Stimulated activated CD8-positive, alpha-beta memory T cell treated with anti-CD3 and anti-CD28 coated beads, Interleukin-15, amount 100 ng/mL, for 1 hour (primary cell): ENCODE data around the gene IL12B.
A peak's percentile ranks its signal among the peaks of the same experiment; 100 is the strongest.
"Not testable (repeated sequence)": the region's sequence is repeated elsewhere in the genome, so short reads cannot be mapped to it uniquely, and the experiment has no call there.

Source experiments
- DNase-seq: peaks from one replicate; pipeline ENCODE4 v3.0.0-alpha.2; 2020; ENCODE audit warnings: low read depth

IL12B gene

DNA sequence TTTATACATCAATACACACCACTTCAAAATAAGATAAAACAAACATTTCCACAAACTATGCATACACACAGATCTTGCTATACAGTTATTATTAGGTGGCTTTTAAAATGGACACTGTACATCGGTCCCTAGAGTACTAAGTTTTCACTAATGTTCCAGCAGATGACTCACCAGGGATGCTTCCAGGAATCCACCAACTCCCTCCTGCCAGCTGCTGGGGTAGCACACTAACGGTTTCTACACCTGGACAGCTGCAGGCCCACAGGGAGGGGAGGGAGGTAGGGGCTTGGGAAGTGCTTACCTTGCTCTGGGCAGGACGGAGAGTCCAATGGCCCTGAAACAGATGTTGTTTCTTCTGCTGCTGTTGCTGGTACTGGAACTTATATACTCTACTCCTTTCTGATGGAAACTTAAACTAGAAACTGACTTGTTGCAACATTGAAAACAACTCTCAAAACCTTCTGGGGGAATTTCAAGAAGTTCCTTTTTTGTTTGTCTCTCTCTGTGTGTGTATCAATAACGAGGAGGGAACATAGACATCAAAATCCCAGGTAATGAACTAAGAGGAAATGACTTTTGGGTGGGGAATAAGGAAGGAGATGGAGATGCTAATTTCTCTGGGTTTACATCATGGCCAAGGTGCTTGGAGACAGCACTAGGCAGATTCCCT is at the start of gene IL12B:
TSS of gene IL12B (minus strand) at position 357 of the 670 bp plus-strand sequence. CDS start 3,705 bp downstream, outside the sequence.
- DNase-seq, result no peak

GRCh38 chr5:159377653-159378052 is 47.4 kb upstream of the IL12B start:
- DNase-seq, result no peak

GRCh38 chr5:159367866-159368265 is 37.6 kb upstream of the IL12B start:
- DNase-seq, result not testable (repeated sequence)

GRCh38 chr5:159366776-159367175 is 36.5 kb upstream of the IL12B start:
- DNase-seq, result not testable (repeated sequence)

- DNase-seq, result no peak
These were observed 31.9 kb upstream of the IL12B start for GRCh38 chr5:159362220-159362619.

GRCh38 chr5:159359871-159360270 is 29.6 kb upstream of the IL12B start:
- not testable (repeated sequence) for DNase-seq

GRCh38 chr5:159359408-159359807 is 29.1 kb upstream of the IL12B start:
- no peak for DNase-seq

DNA sequence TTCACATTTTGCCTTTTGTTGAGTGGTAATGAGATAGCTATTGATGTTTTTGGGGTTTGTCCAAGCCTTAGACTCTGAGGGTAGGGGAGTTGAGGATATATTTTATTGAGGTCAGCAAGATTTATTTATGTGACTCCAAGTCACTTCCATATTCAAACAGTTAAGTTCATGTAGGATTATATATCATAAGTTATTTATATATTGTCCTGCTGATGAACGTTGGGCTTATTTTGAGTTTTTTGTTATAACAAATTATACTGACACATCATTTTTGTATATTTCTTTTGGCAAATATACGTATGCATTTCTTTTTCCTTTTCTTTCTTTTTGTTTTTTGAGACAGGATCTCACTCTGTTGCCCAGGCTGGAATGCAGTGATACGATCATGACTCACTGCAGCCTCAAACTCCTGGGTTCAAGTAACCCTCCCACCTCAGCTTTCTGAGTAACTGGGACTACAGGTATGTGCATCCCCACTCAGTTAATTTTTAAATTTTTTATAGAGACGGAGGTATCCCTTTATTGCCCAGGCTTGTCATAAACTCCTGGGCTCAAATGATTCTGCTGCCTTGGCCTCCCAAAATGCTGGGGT is 23.5 kb upstream of the IL12B start:
- no peak for DNase-seq

- DNase-seq, result not testable (repeated sequence)
These were observed 20.4 kb upstream of the IL12B start for GRCh38 chr5:159350644-159351043.

DNA sequence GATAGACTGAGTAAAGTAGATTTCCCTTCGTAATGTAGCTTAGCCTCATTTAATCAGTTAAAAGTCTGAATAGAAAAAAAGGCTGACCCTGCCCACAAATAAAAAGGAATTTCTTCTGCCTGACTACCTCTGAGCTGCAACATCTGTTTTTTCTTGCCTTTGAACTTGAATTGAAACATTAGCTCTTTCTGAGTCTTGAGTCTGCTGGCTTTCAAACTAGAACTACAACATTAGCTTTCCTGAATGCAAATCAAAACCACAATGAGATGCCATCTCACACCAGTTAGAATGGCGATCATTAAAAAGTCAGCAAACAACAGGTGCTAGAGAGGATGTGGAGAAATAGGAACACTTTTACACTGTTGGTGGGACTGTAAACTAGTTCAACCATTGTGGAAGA is 19.9 kb upstream of the IL12B start:
- not testable (repeated sequence) for DNase-seq

DNA sequence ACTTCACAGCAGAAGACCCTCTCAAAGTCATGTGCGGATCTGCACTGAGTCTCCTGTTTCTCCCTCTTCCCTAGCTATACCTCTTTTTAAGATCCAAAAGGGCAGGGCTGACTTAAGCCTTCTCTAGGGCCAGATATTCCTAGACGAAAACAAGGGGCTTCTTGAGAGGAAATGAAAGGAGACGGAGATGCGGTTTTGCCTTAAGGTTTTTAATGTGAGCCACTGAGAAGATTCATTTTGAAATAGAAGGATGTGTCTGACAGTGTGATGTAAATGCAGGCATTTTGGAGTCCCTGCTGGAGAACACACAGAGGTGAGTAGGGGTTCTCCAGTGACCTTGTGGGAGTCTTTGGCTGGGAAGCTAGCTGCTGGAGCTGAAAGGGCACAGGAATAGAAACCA is 15.6 kb upstream of the IL12B start:
- no peak for DNase-seq

DNA sequence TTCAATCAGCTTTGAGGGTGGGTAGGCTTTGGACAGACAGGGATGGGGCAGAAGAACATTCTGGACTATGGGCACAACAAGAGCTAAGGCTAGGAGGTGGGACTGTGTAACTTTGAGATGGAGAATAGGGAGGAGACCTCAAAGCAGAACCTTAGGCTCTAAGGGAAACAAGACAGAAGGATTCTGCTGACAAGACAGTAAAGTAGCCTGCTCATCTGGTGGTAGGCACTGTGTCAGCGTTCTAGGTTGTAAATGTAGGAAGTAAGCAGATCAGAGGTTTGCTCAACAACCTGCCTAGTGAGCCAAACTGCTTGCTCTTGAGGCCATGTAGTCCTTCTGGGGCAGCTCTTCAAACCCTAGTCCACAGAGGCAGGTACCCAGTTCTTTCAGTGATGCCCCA is 15.0 kb upstream of the IL12B start:
- no peak for DNase-seq

- DNase-seq, result no peak
These were observed 13.2 kb upstream of the IL12B start for GRCh38 chr5:159343295-159344094.

- DNase-seq, result no peak
These were observed 12.6 kb upstream of the IL12B start for GRCh38 chr5:159342840-159343239.

- DNase-seq, result peak; percentile 36
These were observed 11.6 kb upstream of the IL12B start for GRCh38 chr5:159341906-159342310.

DNA sequence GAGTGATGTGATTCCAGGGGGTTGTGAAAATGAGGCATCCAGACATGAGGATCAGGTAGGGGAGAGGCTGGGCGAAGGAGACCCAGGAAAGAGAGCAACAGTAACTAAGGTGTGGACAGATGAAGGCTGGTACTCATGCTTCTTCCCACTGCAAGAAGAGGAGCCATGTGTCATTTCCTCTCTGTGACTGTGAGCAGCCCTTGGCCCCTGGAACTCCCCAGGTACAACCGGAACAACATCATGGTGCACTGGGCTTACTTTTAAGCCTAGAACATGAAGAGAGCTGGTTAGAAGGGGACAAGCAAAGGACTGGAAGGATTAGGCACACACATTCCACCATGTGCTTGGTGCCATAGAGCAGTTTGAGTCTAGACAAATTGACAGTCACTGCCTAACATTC is 10.9 kb upstream of the IL12B start:
- no peak for DNase-seq

- DNase-seq, result no peak
These were observed 10.2 kb upstream of the IL12B start for GRCh38 chr5:159340511-159340910.

DNA sequence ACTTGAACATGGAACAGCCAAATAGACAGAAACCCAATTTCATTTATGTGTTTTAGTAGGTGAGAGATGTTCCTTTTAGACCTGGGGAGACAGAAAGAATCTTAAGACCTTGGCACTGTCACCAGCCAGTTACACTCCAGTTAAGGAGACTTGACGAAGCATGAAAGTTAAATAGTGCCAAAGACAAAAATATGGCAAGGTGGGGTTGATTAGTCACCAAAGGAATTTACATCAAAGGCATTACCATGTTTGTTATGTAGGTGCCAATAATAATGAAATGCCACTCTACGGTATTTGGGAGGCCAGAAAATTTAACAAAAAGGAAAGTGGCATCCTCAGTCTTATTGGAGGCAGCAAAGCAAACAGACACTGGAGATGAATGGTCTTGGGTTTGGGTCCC is 9.2 kb upstream of the IL12B start:
- DNase-seq, result no peak

DNA sequence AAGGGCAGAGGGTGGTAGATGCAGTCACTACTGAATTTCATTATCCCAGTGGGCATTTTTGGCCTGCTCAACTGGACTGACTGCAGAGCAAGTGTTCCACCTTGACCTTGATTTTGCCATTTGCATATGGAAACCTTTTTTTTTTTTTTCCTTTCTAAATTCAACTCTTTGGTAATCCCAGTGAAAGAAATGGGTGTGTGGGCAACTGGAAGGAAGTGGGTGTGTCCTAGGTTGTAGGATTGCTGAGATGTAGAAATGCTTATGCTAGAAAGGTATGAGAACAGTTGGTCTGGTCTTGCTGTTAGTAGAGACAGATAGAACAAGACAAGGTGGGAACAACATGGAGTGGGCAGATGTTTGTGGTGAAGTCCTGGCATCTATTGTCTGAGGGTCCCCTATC is 7.8 kb upstream of the IL12B start:
- DNase-seq, result no peak

DNA sequence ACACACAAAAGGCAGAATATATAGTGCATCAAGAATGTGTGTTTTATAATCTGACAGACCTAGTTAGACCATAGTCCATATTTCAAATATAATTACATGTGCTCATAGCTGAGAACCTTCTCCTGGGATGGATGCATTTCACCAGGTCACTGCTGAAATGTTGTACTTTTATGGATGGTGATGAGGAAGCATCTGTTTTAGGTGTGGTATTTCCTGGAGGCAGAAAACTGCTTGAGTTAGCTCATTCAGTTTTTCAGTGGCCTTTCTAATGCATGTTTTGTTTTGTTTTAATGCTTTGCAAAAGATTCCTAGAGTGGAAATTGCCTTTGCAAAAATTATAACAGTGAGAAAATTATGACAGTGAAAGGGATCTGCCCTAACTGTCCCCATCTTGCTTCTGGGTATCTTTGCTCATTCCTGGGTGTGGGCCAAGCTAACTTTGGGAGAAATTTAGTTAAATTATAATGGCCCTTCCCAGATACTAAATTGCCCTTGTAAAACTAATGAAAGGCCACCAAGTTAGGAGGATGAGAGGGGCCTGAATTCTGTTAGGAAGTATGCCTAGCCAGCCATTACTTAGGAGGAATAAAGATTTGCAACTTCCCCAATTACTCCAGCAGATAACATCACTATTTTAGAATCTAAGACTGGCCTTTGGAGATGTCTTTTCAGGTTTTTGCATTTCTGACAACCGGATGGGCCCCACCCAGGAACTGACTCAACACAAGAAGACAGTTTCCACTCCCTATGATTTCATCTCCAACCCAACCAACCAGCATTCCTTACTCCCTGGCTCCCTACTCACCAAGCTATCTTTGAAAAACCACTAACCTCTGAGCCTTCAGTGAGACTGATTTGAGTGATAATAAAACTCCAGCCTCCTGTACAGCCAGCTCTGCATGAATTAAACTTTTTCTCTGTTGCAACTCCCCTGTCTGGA is 7.0 kb upstream of the IL12B start:
- DNase-seq, result no peak

DNA sequence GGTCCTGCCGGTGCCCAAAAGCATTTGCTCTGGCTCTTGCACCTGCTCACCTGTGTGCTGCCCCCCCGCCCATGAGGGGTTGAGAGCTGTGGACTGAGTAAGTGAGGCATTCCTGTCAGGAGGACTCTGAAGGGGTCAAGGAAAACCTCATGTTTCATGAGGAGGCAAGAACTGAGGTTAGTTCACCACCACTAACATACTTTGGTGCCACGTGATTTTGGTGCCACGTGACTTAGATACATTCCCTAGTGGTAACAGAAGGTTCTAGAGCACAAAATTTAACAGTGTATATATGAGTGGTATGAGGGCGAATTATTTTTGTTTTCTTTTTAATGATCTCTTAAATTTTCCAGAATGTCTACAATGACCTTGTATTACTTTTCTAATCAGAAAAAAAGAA is 6.3 kb upstream of the IL12B start:
- no peak for DNase-seq

GRCh38 chr5:159333545-159333925 is 3.2 kb upstream of the IL12B start:
- DNase-seq, result no peak
